Endothelial cell of umbilical vein (primary cell): ENCODE measurements around the gene CD247. TPM values are rescaled to one million over a fixed set of nuclear protein-coding genes. Genes with fewer than 3 reads are reported as not detected.

Experiments
- BruUV-seq: library from RNA; stranded (reverse); fragments of 400-500 nt; replicated peaks from 2 replicates; lab custom pipeline; 2021; lab: Mats Ljungman, UMichigan
- CTCF ChIA-PET: fragments of 300-600, 350-600 bp; sonication (Branson Sonifier 250); formaldehyde crosslinking; loops from one replicate; lab custom pipeline; 2021; ENCODE audit warnings: antibody characterized with exemption, inconsistent platforms; lab: Charles Lee
- POLR2A ChIA-PET: fragments of 300-600, 350-600 bp; sonication (Branson Sonifier 250); formaldehyde crosslinking; loops from one replicate; lab custom pipeline; 2021; ENCODE audit warnings: antibody characterized with exemption, inconsistent platforms; lab: Charles Lee
- DNase-seq: peaks from one replicate; pipeline ENCODE4 v3.0.0-alpha.2; 2011; ENCODE audit warnings: low read depth, low spot score
- FAIRE-seq: peaks from 2 replicates; lab custom pipeline; 2011; peaks lifted over from hg19 to GRCh38; lab: Jason Lieb, UNC
- H2AFZ ChIP-seq: 2 replicates; pipeline ENCODE4 v1.6.0; 2012; ENCODE audit warnings: low read depth, low read length, control low read depth, inconsistent platforms
- H3K27ac ChIP-seq: 2 replicates; pipeline ENCODE4 v1.5.1; 2011; ENCODE audit warnings: low read depth, mild to moderate bottlenecking, control low read depth, low read length, moderate library complexity; ENCODE audit not compliant: insufficient read depth
- H3K27me3 ChIP-seq, 2 experiments: 2 replicates each; pipeline versions ENCODE4 v1.6.0 to v1.6.1; 2011; ENCODE audit warnings: low read length in 2 of 2, mixed read lengths in 1 of 2; ENCODE audit not compliant: control insufficient read depth in 2 of 2, insufficient read depth in 2 of 2
- H3K36me3 ChIP-seq, 2 experiments: 2 replicates in 1 of 2; 3 replicates in 1 of 2; pipeline ENCODE4 v1.5.1; 2011; ENCODE audit warnings: low read length in 2 of 2, mild to moderate bottlenecking in 1 of 2, moderate library complexity in 1 of 2; ENCODE audit not compliant: control insufficient read depth in 2 of 2, insufficient read depth in 2 of 2; ENCODE audit errors: extremely low read depth in 1 of 2
- H3K4me1 ChIP-seq: 3 replicates; pipeline ENCODE4 v1.5.1; 2011; ENCODE audit warnings: mild to moderate bottlenecking, low read length; ENCODE audit not compliant: control insufficient read depth, insufficient read depth; ENCODE audit errors: extremely low read depth
- H3K4me2 ChIP-seq: 2 replicates; pipeline ENCODE4 v1.6.1; 2011; ENCODE audit warnings: low read length, control low read depth, mixed read lengths; ENCODE audit not compliant: insufficient read depth
- H3K4me3 ChIP-seq, 3 experiments: fragments of 200-600 bp in 1 of 3; sonication (generic), shearing (Covaris generic) in 1 of 3; replicated peaks in 1 of 3; 2 replicates each; pipeline ENCODE4 v1.5.1; 2011 to 2016; ENCODE audit warnings: control low read depth in 3 of 3, low read length in 3 of 3, mild to moderate bottlenecking in 2 of 3, inconsistent platforms in 1 of 3, low read depth in 1 of 3, moderate library complexity in 1 of 3; ENCODE audit not compliant: insufficient read depth in 1 of 3
- H3K79me2 ChIP-seq: 2 replicates; pipeline ENCODE4 v1.6.0; 2012; ENCODE audit warnings: low read length, inconsistent platforms; ENCODE audit not compliant: control insufficient read depth, insufficient read depth
- H3K9ac ChIP-seq: replicated peaks from 2 replicates; pipeline ENCODE3; 2011; ENCODE audit warnings: low read length, control low read depth; ENCODE audit not compliant: insufficient read depth; ENCODE audit errors: extremely low read depth
- H3K9me1 ChIP-seq: replicated peaks from 3 replicates; pipeline ENCODE4 v1.6.0; 2011; ENCODE audit warnings: mild to moderate bottlenecking, low read length; ENCODE audit not compliant: control insufficient read depth, insufficient read depth; ENCODE audit errors: extremely low read depth
- H3K9me3 ChIP-seq: replicated peaks from 2 replicates; pipeline ENCODE4 v1.5.1; 2012; ENCODE audit warnings: low read length, inconsistent platforms; ENCODE audit not compliant: control insufficient read depth, insufficient read depth
- H4K20me1 ChIP-seq: replicated peaks from 2 replicates; pipeline ENCODE3; 2011; ENCODE audit warnings: mild to moderate bottlenecking, low read length; ENCODE audit not compliant: control insufficient read depth, insufficient read depth; ENCODE audit errors: extremely low read depth
- EZH2 ChIP-seq: IDR thresholded peaks from 2 replicates; pipeline ENCODE4 v1.6.1; 2012; ENCODE audit warnings: borderline replicate concordance, low read depth, mild to moderate bottlenecking, moderate library complexity, low read length, inconsistent platforms; ENCODE audit not compliant: severe bottlenecking
- FOS ChIP-seq: IDR thresholded peaks from 2 replicates; pipeline ENCODE4 v1.6.1; 2011; ENCODE audit warnings: mild to moderate bottlenecking, low read length, moderate library complexity, borderline replicate concordance; ENCODE audit not compliant: insufficient read depth
- GATA2 ChIP-seq: IDR thresholded peaks from 2 replicates; pipeline ENCODE4 v1.7.0; 2011; ENCODE audit warnings: low read depth, mild to moderate bottlenecking, moderate library complexity, mixed read lengths, low read length; ENCODE audit not compliant: insufficient read length, insufficient read depth
- JUN ChIP-seq: IDR thresholded peaks from 2 replicates; pipeline ENCODE4 v1.6.1; 2011; ENCODE audit warnings: borderline replicate concordance, low read depth; ENCODE audit not compliant: insufficient read length, insufficient read depth
- MYC ChIP-seq: IDR thresholded peaks from one replicate; pipeline ENCODE4 v1.6.1; 2011; ENCODE audit warnings: mild to moderate bottlenecking, low read depth, low read length
- POLR2A ChIP-seq: IDR thresholded peaks from 2 replicates; pipeline ENCODE4 v1.6.1; 2012; ENCODE audit warnings: low read depth, mild to moderate bottlenecking, control low read depth, low read length
- POLR2AphosphoS5 ChIP-seq: IDR thresholded peaks from 2 replicates; pipeline ENCODE4 v1.6.1; 2012; ENCODE audit warnings: low read depth, mild to moderate bottlenecking, control low read depth, low read length, moderate library complexity; ENCODE audit not compliant: insufficient read depth
- dilution Hi-C: fragments of 300-500 bp; cut with MboI; formaldehyde crosslinking; loops from one replicate; pipeline ENCODE4 v1.15.0; 2019; ENCODE audit warnings: low sequenced_read_pairs; ENCODE audit not compliant: extremely low pct_ligation_motif_present
- intact Hi-C: fragments of 100-400 bp; cut with micrococcal nuclease; formaldehyde crosslinking; loops from one replicate; pipeline ENCODE4 v1.10.0; 2022
- polyA plus RNA-seq, 4 experiments: library from polyadenylated mRNA; depleted of rRNA in 3 of 4; stranded (reverse) in 3 of 4; unstranded in 1 of 4; fragments of >200 nt; gene quantifications; 2 replicates each; pipeline versions ENCODE4 v1.2.1 to v1.2.3, GENCODE V29; 2011 to 2012; ENCODE audit warnings: missing spikeins in 1 of 4
- total RNA-seq: library from RNA; stranded (reverse); gene quantifications from 2 replicates; pipeline ENCODE4 v1.2.3, GENCODE V29; 2021
- TF ChIP-seq, protein P1 (sequence below): IDR thresholded peaks from 2 replicates; pipeline ENCODE4 v1.6.1; 2011; ENCODE audit not compliant: insufficient read depth, insufficient read length
- TF ChIP-seq, protein P2 (sequence below), 2 donors: IDR thresholded peaks; 1 replicate in 1 of 2; 2 replicates in 1 of 2; pipeline ENCODE4 v1.5.1; 2011; ENCODE audit warnings: low read length in 2 of 2, mild to moderate bottlenecking in 2 of 2, moderate library complexity in 2 of 2, control low read depth in 1 of 2, inconsistent platforms in 1 of 2, low read depth in 1 of 2; ENCODE audit not compliant: insufficient read depth in 1 of 2; ENCODE audit errors: extremely low read depth in 1 of 2

Gene CD247
- total and polyA plus RNA-seq, 2 donors (not counting 3 experiments of a cell fraction or from before 2014, with no cell fraction given): not detected

DNA sequence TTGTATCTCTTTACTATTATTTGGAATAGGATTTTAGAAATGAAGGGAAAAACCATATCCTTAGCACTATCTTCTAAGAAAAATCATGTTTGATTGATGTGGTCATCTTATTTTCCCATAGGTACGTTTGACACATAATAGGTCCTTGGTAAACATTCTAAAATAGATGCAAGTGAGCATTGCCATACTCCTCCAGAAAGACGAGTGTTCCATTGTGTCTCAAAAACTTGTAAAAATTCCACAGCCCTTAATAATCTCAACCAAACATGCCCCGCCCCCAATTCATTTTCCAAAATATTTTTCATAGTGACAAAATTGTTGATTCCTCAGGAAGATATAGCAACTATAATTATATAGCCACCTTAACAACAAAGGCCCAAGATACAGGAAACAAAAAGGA, 113.4 kb downstream of the CD247 start:
- DNase-seq (no peak), FAIRE-seq (no peak)
- Histone ChIP-seq H3K27ac (no peak overlapping the region), H3K36me3 (no peaks in the 10 kb centered on the region), H3K9ac (no peak overlapping the region), H2AFZ (no peak overlapping the region), H3K4me2 (no peak overlapping the region), H4K20me1 (no peaks in the 10 kb centered on the region), H3K27me3 (no peaks in the 10 kb centered on the region), H3K9me3 (no peaks in the 10 kb centered on the region), H3K4me1 (peaks cover 15% of the 10 kb centered on the region), H3K4me3 (no peak overlapping the region), H3K79me2 (no peaks in the 10 kb centered on the region), H3K9me1 (no peaks in the 10 kb centered on the region)
- dilution Hi-C loops: no loop called here
- CTCF ChIA-PET: interaction anchor here (1.8 kb wide), 1 partner anchor 13 kb away, joined by 6 read pairs; no protein-coding TSS in a partner anchor
- TF ChIP-seq EZH2 (no peak), POLR2AphosphoS5 (no peak), MYC (no peak), JUN (no peak), FOS (no peak), POLR2A (no peak), GATA2 (no peak)
- TF ChIP-seq, protein P1, sequence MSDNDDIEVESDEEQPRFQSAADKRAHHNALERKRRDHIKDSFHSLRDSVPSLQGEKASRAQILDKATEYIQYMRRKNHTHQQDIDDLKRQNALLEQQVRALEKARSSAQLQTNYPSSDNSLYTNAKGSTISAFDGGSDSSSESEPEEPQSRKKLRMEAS: no peak
- TF ChIP-seq, protein P2, sequence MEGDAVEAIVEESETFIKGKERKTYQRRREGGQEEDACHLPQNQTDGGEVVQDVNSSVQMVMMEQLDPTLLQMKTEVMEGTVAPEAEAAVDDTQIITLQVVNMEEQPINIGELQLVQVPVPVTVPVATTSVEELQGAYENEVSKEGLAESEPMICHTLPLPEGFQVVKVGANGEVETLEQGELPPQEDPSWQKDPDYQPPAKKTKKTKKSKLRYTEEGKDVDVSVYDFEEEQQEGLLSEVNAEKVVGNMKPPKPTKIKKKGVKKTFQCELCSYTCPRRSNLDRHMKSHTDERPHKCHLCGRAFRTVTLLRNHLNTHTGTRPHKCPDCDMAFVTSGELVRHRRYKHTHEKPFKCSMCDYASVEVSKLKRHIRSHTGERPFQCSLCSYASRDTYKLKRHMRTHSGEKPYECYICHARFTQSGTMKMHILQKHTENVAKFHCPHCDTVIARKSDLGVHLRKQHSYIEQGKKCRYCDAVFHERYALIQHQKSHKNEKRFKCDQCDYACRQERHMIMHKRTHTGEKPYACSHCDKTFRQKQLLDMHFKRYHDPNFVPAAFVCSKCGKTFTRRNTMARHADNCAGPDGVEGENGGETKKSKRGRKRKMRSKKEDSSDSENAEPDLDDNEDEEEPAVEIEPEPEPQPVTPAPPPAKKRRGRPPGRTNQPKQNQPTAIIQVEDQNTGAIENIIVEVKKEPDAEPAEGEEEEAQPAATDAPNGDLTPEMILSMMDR (IDR thresholded peaks at IDR 0.05; ENCODE audit: extremely low read depth in 1 of 2, insufficient read depth in 1 of 2, low read depth in 1 of 2, low read length in 2 of 2): no peak
- POLR2A ChIA-PET: no interaction called here
- intact Hi-C loops: loop anchor here (2.0 kb wide), 1 partner anchor 136 kb away; no protein-coding TSS in a partner anchor
- no TSS peak for BruUV-seq
